DMS53 (cell line): ENCODE measurements around the gene NIPSNAP3A.

Experiments
- DNase-seq: peaks from one replicate; lab custom pipeline; 2025; lab: John Stamatoyannopoulos, UW

Gene NIPSNAP3A

GRCh38 chr9:104808035-104808614 is 60.6 kb downstream of the NIPSNAP3A start:
- DNase-seq, result peak; percentile 54
